GM12878 (cell line): Measurements from ENCODE around the gene C19orf38.

ENCODE experiments used
- CHD4 ChIP-seq: fragments of 200-600 bp; sonication (generic); IDR thresholded peaks from 2 replicates; pipeline ENCODE4 v1.6.1; 2016; ENCODE audit warnings: mild to moderate bottlenecking
- CTCF ChIP-seq, 3 experiments: IDR thresholded peaks in 2 of 3; conservative IDR thresholded peaks in 1 of 3; 2 replicates each; pipeline ENCODE4 v1.5.1; 2011; ENCODE audit warnings: low read depth in 3 of 3, low read length in 3 of 3, mild to moderate bottlenecking in 3 of 3, control low read depth in 2 of 3, moderate library complexity in 2 of 3, inconsistent platforms in 1 of 3, mixed read lengths in 1 of 3; ENCODE audit not compliant: control insufficient read depth in 2 of 3, insufficient read depth in 1 of 3; ENCODE audit errors: extremely low read depth in 1 of 3
- EZH2 ChIP-seq: IDR thresholded peaks from 2 replicates; pipeline ENCODE4 v1.6.1; 2012; ENCODE audit warnings: low read depth, mild to moderate bottlenecking, control low read depth, inconsistent platforms, low read length, borderline replicate concordance; ENCODE audit not compliant: control insufficient read depth
- IRF3 ChIP-seq: fragments of 450-650 bp; IDR thresholded peaks from 2 replicates; pipeline ENCODE4 v1.6.1; 2014; ENCODE audit warnings: mild to moderate bottlenecking
- MTA3 ChIP-seq: IDR thresholded peaks from 2 replicates; pipeline ENCODE4 v1.6.1; 2012; ENCODE audit warnings: low read length, inconsistent platforms, borderline replicate concordance
- NR2C1 ChIP-seq: fragments of 450-650 bp; IDR thresholded peaks from 2 replicates; pipeline ENCODE4 v1.6.1; 2017; ENCODE audit warnings: antibody characterized with exemption, mild to moderate bottlenecking, moderate library complexity
- NRF1 ChIP-seq: conservative IDR thresholded peaks from 2 replicates; pipeline ENCODE4 v1.6.1; 2011; ENCODE audit warnings: mild to moderate bottlenecking, low read depth, low read length, improper control_type of control experiment
- POLR2A ChIP-seq: IDR thresholded peaks from 2 replicates; pipeline ENCODE4 v1.6.1; 2011; ENCODE audit warnings: low read depth, mild to moderate bottlenecking, low read length
- REST ChIP-seq: IDR thresholded peaks from 2 replicates; pipeline ENCODE4 v1.6.1; 2012; ENCODE audit warnings: mild to moderate bottlenecking, low read depth, low read length
- RFX5 ChIP-seq: IDR thresholded peaks from 2 replicates; pipeline ENCODE4 v1.6.1; 2011; ENCODE audit warnings: low read depth, low read length, improper control_type of control experiment
- SREBF1 ChIP-seq: IDR thresholded peaks from 2 replicates; pipeline ENCODE4 v1.6.1; 2012; ENCODE audit warnings: mild to moderate bottlenecking, low read length
- TF ChIP-seq, protein P1 (sequence below): fragments of 450-650 bp; IDR thresholded peaks from 2 replicates; pipeline ENCODE4 v1.6.1; 2017; ENCODE audit warnings: mild to moderate bottlenecking
- TF ChIP-seq, protein P2 (sequence below): IDR thresholded peaks from 2 replicates; pipeline ENCODE4 v1.6.1; 2012; ENCODE audit warnings: low read depth, low read length, improper control_type of control experiment

GRCh38 chr19:10826846-10827245, 21.4 kb upstream of the C19orf38 start:
- TF ChIP-seq NRF1 (no peak), REST (no peak), SREBF1 (no peak), IRF3 (no peak), NR2C1 (no peak), EZH2 (no peak), CTCF (IDR thresholded peaks at IDR 0.05 in 2 of 3, conservative IDR thresholded peaks at IDR 0.05 in 1 of 3; ENCODE audit: control insufficient read depth in 2 of 3, extremely low read depth in 1 of 3, insufficient read depth in 1 of 3, low read depth in 3 of 3, low read length in 3 of 3) (no peak), POLR2A (no peak), CHD4 (no peak), MTA3 (no peak), RFX5 (no peak)
- TF ChIP-seq, protein P1, sequence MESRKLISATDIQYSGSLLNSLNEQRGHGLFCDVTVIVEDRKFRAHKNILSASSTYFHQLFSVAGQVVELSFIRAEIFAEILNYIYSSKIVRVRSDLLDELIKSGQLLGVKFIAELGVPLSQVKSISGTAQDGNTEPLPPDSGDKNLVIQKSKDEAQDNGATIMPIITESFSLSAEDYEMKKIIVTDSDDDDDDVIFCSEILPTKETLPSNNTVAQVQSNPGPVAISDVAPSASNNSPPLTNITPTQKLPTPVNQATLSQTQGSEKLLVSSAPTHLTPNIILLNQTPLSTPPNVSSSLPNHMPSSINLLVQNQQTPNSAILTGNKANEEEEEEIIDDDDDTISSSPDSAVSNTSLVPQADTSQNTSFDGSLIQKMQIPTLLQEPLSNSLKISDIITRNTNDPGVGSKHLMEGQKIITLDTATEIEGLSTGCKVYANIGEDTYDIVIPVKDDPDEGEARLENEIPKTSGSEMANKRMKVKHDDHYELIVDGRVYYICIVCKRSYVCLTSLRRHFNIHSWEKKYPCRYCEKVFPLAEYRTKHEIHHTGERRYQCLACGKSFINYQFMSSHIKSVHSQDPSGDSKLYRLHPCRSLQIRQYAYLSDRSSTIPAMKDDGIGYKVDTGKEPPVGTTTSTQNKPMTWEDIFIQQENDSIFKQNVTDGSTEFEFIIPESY, result no peak
- TF ChIP-seq, protein P2, sequence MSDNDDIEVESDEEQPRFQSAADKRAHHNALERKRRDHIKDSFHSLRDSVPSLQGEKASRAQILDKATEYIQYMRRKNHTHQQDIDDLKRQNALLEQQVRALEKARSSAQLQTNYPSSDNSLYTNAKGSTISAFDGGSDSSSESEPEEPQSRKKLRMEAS, result no peak
